HG03039 (cell line): ENCODE measurements around the gene KY.

Experiments
- ATAC-seq: cut with Tn5 transposase; IDR thresholded peaks from one replicate; pipeline ENCODE4 v1.9.1; 2021; ENCODE audit warnings: mild to moderate bottlenecking, moderate library complexity; ENCODE audit not compliant: unreplicated experiment

The KY gene

GRCh38 chr3:134650431-134651346, at the start of gene KY:
Gene KY, minus strand, starts transcription at chr3:134651022. Its CDS starts 62 bp downstream, at chr3:134650960.
- ATAC-seq, result no peak

GRCh38 chr3:134699721-134700120, 48.9 kb upstream of the KY start:
- no peak for ATAC-seq

- ATAC-seq, result no peak
These were observed 48.4 kb upstream of the KY start for GRCh38 chr3:134699141-134699711.

GRCh38 chr3:134697830-134698689, 47.2 kb upstream of the KY start:
- no peak for ATAC-seq

- no peak for ATAC-seq
These were observed 45.3 kb upstream of the KY start for GRCh38 chr3:134696155-134696554.

GRCh38 chr3:134694946-134695543, 44.2 kb upstream of the KY start:
- no peak for ATAC-seq

- ATAC-seq, result no peak
These were observed 43.6 kb upstream of the KY start for GRCh38 chr3:134694466-134694865.

- no peak for ATAC-seq
These were observed 43.0 kb upstream of the KY start for GRCh38 chr3:134693804-134694203.

GRCh38 chr3:134693226-134693625, 42.4 kb upstream of the KY start:
- ATAC-seq, result no peak

GRCh38 chr3:134690226-134690625, 39.4 kb upstream of the KY start:
- no peak for ATAC-seq

GRCh38 chr3:134687642-134688041, 36.8 kb upstream of the KY start:
- no peak for ATAC-seq

- ATAC-seq, result no peak
These were observed 35.3 kb upstream of the KY start for GRCh38 chr3:134685929-134686802.

GRCh38 chr3:134682196-134682880, 31.5 kb upstream of the KY start:
- no peak for ATAC-seq

- no peak for ATAC-seq
These were observed 30.7 kb upstream of the KY start for GRCh38 chr3:134681522-134681900.

GRCh38 chr3:134680796-134681521, 30.1 kb upstream of the KY start:
- ATAC-seq, result no peak

GRCh38 chr3:134677987-134678308, 27.1 kb upstream of the KY start:
- no peak for ATAC-seq

GRCh38 chr3:134677196-134677986, 26.6 kb upstream of the KY start:
- no peak for ATAC-seq

- ATAC-seq, result no peak
These were observed 25.0 kb upstream of the KY start for GRCh38 chr3:134675726-134676256.
